HepG2 (cell line): ENCODE measurements around the gene PDCD5. TPM values are rescaled to one million over a fixed set of nuclear protein-coding genes. Genes with fewer than 3 reads are reported as not detected.

Source experiments
- ATAC-seq: fragments of 200-7000 bp; cut with Tn5 transposase; 3 replicates; pipeline ENCODE4 v1.9.1; 2020; ENCODE audit warnings: mild to moderate bottlenecking, moderate library complexity
- BruUV-seq: library from RNA; stranded (reverse); fragments of 400-500 nt; replicated peaks from 2 replicates; lab custom pipeline; 2021; lab: Mats Ljungman, UMichigan
- CTCF ChIA-PET: fragments of 300-600 bp; formaldehyde crosslinking; extraction: SDS; loops from one replicate; lab custom pipeline; 2021; ENCODE audit warnings: low total read pairs, inconsistent platforms, low intra/inter-chr PET ratio; lab: Yijun Ruan, JAX
- POLR2A ChIA-PET: fragments of 350-600 bp; sonication (Branson Sonifier 250); formaldehyde crosslinking; loops from one replicate; lab custom pipeline; 2020; ENCODE audit warnings: antibody characterized with exemption, inconsistent platforms; lab: Yijun Ruan, JAX
- DNase-seq: peaks from one replicate; pipeline ENCODE4 v3.0.0-alpha.2; 2015; ENCODE audit warnings: low spot score
- FAIRE-seq: peaks from 3 replicates; lab custom pipeline; 2011; peaks lifted over from hg19 to GRCh38; lab: Jason Lieb, UNC
- H2AFZ ChIP-seq: one replicate; pipeline ENCODE4 v1.6.1; 2011; ENCODE audit warnings: low read length, inconsistent platforms
- H3K27ac ChIP-seq: fragments of 300-600 bp; 3 replicates; pipeline ENCODE4 v1.8.0; 2011; ENCODE audit warnings: mixed run types, mild to moderate bottlenecking, mixed read lengths, low read length, inconsistent platforms; ENCODE audit not compliant: insufficient read depth; ENCODE audit errors: extremely low read length
- H3K27me3 ChIP-seq, 2 experiments: fragments of 200-600 bp in 1 of 2; 2 replicates in 1 of 2; 3 replicates in 1 of 2; pipeline versions ENCODE4 v1.6.0 to v1.8.0; 2011; ENCODE audit warnings: low read length in 2 of 2, mild to moderate bottlenecking in 2 of 2, moderate library complexity in 2 of 2, inconsistent platforms in 1 of 2; ENCODE audit not compliant: insufficient read depth in 2 of 2, control insufficient read depth in 1 of 2
- H3K36me3 ChIP-seq, 2 experiments: fragments of 200-600 bp in 1 of 2; replicated peaks in 1 of 2; 2 replicates in 1 of 2; 3 replicates in 1 of 2; pipeline versions ENCODE4 v1.5.1 to v1.8.0; 2011; ENCODE audit warnings: low read length in 2 of 2, inconsistent platforms in 1 of 2; ENCODE audit not compliant: insufficient read depth in 2 of 2, control insufficient read depth in 1 of 2
- H3K4me1 ChIP-seq: 2 replicates; pipeline ENCODE4 v1.5.1; 2012; ENCODE audit warnings: low read length, inconsistent platforms; ENCODE audit not compliant: insufficient read depth
- H3K4me2 ChIP-seq: 2 replicates; pipeline ENCODE4 v1.6.0; 2011; ENCODE audit warnings: low read depth, low read length, inconsistent platforms
- H3K4me3 ChIP-seq, 3 experiments: fragments of 200-600 bp in 1 of 3; sonication (generic), shearing (Covaris generic) in 1 of 3; replicated peaks in 1 of 3; 2 replicates each; pipeline ENCODE4 v1.5.1; 2011 to 2016; ENCODE audit warnings: low read length in 3 of 3, inconsistent platforms in 2 of 3, low read depth in 2 of 3, mild to moderate bottlenecking in 2 of 3, control low read depth in 1 of 3, mixed read lengths in 1 of 3; ENCODE audit not compliant: insufficient read depth in 1 of 3
- H3K79me2 ChIP-seq: one replicate; pipeline ENCODE4 v1.6.1; 2011; ENCODE audit warnings: low read length, inconsistent platforms; ENCODE audit not compliant: insufficient read depth
- H3K9ac ChIP-seq: 2 replicates; pipeline ENCODE4 v1.6.0; 2011; ENCODE audit warnings: mild to moderate bottlenecking, low read depth, low read length, inconsistent platforms; ENCODE audit not compliant: insufficient read depth
- H3K9me3 ChIP-seq: 2 replicates; pipeline ENCODE4 v1.5.1; 2012; ENCODE audit warnings: mild to moderate bottlenecking, low read length
- H4K20me1 ChIP-seq: 2 replicates; pipeline ENCODE4 v1.6.0; 2011; ENCODE audit warnings: inconsistent platforms, mild to moderate bottlenecking, low read length, moderate library complexity; ENCODE audit not compliant: insufficient read depth
- AGO2 ChIP-seq: fragments of 200-400 bp; formaldehyde crosslinking; optimal IDR thresholded peaks from 2 replicates; pipeline ENCODE3; 2017; ENCODE audit warnings: mild to moderate bottlenecking, low read depth, low read length, moderate library complexity
- ZNF17 ChIP-seq: sonication (generic); formaldehyde crosslinking; IDR thresholded peaks from 2 replicates; pipeline ENCODE4 v1.5.0; 2020; ENCODE audit warnings: mild to moderate bottlenecking, missing genetic modification reagents
- WGBS: methylation state at CpG from one replicate; pipeline ENCODE4 v1.1.6; 2017; ENCODE audit warnings: low lambda C conversion rate; 5-methylcytosine and 5-hydroxymethylcytosine counted together
- in situ Hi-C: cut with HindIII; loops from 2 replicates; pipeline ENCODE4 v1.10.0; 2017; ENCODE audit warnings: low pct_unique_long_range_greater_than_20kb; ENCODE audit not compliant: extremely low pct_ligation_motif_present
- intact Hi-C: fragments of 100-400 bp; cut with micrococcal nuclease; formaldehyde crosslinking; loops from one replicate; pipeline ENCODE4 v1.10.0; 2022; ENCODE audit not compliant: unreplicated experiment
- polyA plus RNA-seq, 8 experiments: library from polyadenylated mRNA; depleted of rRNA in 3 of 8; stranded (reverse) in 7 of 8; unstranded in 1 of 8; fragments of >200 nt; fragmentation: Illumina TruSeq in 4 of 8; extraction: Trizol in 4 of 8; gene quantifications; 2 replicates each; pipeline versions ENCODE4 v1.2.1 to v1.2.3, GENCODE V29; 2011 to 2016; ENCODE audit warnings: low read depth in 4 of 8, missing spikeins in 1 of 8, mixed read lengths in 1 of 8; ENCODE audit not compliant: insufficient read depth in 1 of 8
- total RNA-seq, 5 experiments: library from RNA; depleted of rRNA; stranded (reverse); fragments of >200 nt; fragmentation: Illumina TruSeq; extraction: Trizol; gene quantifications; 2 replicates each; pipeline ENCODE4 v1.2.3, GENCODE V29; 2016; ENCODE audit warnings: low read depth in 1 of 5
- TF ChIP-seq, protein P1 (sequence below): sonication (generic); formaldehyde crosslinking; IDR thresholded peaks from 2 replicates; pipeline ENCODE4 v1.5.1; 2020; ENCODE audit warnings: mild to moderate bottlenecking, missing genetic modification reagents, moderate library complexity

Gene PDCD5
- total and polyA plus RNA-seq, 2 of the 13 experiments (the other 11 are each of a cell fraction or from before 2014, with no cell fraction given), result 56.3 to 332 TPM

DNA sequence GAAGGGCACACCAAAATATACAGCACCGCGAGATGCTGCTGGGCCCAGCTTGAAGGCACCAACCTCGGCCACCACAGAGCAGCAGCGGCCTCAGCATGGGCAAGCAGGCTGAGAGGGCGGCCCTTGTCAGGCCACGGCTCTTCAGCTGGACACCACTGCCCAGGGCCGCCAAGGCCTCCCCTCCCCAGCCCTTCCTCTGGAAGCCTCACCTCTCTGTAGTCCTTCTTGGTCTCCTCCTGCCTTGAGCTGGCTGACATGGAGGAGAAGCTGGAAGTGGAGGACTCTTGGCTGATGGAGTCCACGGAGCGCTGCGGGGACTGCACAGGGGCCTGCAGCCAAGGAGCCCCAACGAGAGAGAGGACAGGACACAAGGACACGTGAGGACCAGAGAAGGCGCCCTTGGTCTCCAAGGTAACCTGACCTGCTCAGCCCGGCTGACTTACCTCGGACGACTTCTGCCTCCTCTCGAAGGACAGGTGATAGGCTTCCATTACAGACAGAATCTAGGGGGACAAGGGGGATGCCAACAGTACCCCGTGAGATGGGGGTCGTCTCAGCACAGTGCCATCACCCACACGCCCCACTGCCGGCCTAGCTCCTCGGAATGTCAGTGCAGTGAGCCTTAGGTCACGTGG lies 38.2 kb downstream of the PDCD5 start:
- FAIRE-seq, result no peak
- WGBS, result 98% methylated on average over 15 of the region's 23 CpGs

More for the DNA sequence above, 38.2 kb downstream of the PDCD5 start:
- no peaks in the 10 kb centered on the region for H4K20me1 ChIP-seq
- no peak overlapping the region for H3K4me2 ChIP-seq
- CTCF ChIA-PET, result no interaction called here
- no peaks in the 10 kb centered on the region for H3K27me3 ChIP-seq
- BruUV-seq, result no TSS peak
- TF ChIP-seq ZNF17 (CRISPR knock-in tag), result no peak
- TF ChIP-seq, protein P1, sequence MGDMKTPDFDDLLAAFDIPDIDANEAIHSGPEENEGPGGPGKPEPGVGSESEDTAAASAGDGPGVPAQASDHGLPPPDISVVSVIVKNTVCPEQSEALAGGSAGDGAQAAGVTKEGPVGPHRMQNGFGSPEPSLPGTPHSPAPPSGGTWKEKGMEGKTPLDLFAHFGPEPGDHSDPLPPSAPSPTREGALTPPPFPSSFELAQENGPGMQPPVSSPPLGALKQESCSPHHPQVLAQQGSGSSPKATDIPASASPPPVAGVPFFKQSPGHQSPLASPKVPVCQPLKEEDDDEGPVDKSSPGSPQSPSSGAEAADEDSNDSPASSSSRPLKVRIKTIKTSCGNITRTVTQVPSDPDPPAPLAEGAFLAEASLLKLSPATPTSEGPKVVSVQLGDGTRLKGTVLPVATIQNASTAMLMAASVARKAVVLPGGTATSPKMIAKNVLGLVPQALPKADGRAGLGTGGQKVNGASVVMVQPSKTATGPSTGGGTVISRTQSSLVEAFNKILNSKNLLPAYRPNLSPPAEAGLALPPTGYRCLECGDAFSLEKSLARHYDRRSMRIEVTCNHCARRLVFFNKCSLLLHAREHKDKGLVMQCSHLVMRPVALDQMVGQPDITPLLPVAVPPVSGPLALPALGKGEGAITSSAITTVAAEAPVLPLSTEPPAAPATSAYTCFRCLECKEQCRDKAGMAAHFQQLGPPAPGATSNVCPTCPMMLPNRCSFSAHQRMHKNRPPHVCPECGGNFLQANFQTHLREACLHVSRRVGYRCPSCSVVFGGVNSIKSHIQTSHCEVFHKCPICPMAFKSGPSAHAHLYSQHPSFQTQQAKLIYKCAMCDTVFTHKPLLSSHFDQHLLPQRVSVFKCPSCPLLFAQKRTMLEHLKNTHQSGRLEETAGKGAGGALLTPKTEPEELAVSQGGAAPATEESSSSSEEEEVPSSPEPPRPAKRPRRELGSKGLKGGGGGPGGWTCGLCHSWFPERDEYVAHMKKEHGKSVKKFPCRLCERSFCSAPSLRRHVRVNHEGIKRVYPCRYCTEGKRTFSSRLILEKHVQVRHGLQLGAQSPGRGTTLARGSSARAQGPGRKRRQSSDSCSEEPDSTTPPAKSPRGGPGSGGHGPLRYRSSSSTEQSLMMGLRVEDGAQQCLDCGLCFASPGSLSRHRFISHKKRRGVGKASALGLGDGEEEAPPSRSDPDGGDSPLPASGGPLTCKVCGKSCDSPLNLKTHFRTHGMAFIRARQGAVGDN (CRISPR knock-in tag), result 0 out of 2 replicates have a peak, but pooled peaks have one; percentile 8
- TF ChIP-seq AGO2, result peak; percentile 25
- no peaks in the 10 kb centered on the region for H3K9me3 ChIP-seq
- peaks cover 20 to 47% of the 10 kb centered on the region in 2 experiments; a peak in 4 of 5 replicates for H3K36me3 ChIP-seq
- POLR2A ChIA-PET, result no interaction called here
- ATAC-seq (no peak; the same call in 2 of the 3 replicates), DNase-seq (no peak)
- no peak overlapping the region for H3K27ac ChIP-seq
- H2AFZ ChIP-seq, result no peak overlapping the region
- H3K9ac ChIP-seq, result no peak overlapping the region
- H3K4me3 ChIP-seq, result no peak overlapping the region
- in situ Hi-C loops (no loop called here), intact Hi-C loops (no loop called here)
- no peaks in the 10 kb centered on the region for H3K79me2 ChIP-seq
- H3K4me1 ChIP-seq, result no peaks in the 10 kb centered on the region
